Astrocyte (in vitro differentiated cells and primary cell): ENCODE data around the gene SCARF2. TPM values are rescaled to one million over a fixed set of nuclear protein-coding genes. Genes with fewer than 3 reads are reported as not detected.

Experiments used
- DNase-seq: peaks from one replicate; pipeline ENCODE4 v3.0.0-alpha.2; 2010; ENCODE audit warnings: low read depth
- FAIRE-seq: peaks from 2 replicates; lab custom pipeline; 2011; peaks lifted over from hg19 to GRCh38; lab: Jason Lieb, UNC
- H2AFZ ChIP-seq: 2 replicates; pipeline ENCODE4 v1.6.0; 2012; ENCODE audit warnings: low read depth, low read length, inconsistent platforms
- H3K27ac ChIP-seq: 2 replicates; pipeline ENCODE4 v1.5.1; 2011; ENCODE audit warnings: low read depth, low read length, inconsistent platforms
- H3K27me3 ChIP-seq: 2 replicates; pipeline ENCODE4 v1.6.0; 2011; ENCODE audit warnings: low read length, inconsistent platforms; ENCODE audit not compliant: insufficient read depth
- H3K36me3 ChIP-seq: 2 replicates; pipeline ENCODE4 v1.5.1; 2011; ENCODE audit warnings: low read length, inconsistent platforms; ENCODE audit not compliant: insufficient read depth
- H3K4me1 ChIP-seq: 2 replicates; pipeline ENCODE4 v1.5.1; 2011; ENCODE audit warnings: low read length, inconsistent platforms; ENCODE audit not compliant: insufficient read depth
- H3K4me2 ChIP-seq: 2 replicates; pipeline ENCODE4 v1.6.0; 2012; ENCODE audit warnings: low read length, inconsistent platforms
- H3K4me3 ChIP-seq: 2 replicates; pipeline ENCODE4 v1.5.1; 2011; ENCODE audit warnings: low read depth, mild to moderate bottlenecking, low read length, inconsistent platforms; ENCODE audit not compliant: insufficient read depth
- H3K79me2 ChIP-seq: 2 replicates; pipeline ENCODE4 v1.6.0; 2012; ENCODE audit warnings: mild to moderate bottlenecking, low read length, inconsistent platforms; ENCODE audit not compliant: insufficient read depth
- H3K9ac ChIP-seq: 2 replicates; pipeline ENCODE4 v1.6.0; 2012; ENCODE audit warnings: mild to moderate bottlenecking, low read length, inconsistent platforms
- H3K9me3 ChIP-seq: 2 replicates; pipeline ENCODE4 v1.5.1; 2012; ENCODE audit warnings: low read depth, mild to moderate bottlenecking, low read length, inconsistent platforms; ENCODE audit not compliant: insufficient read depth
- H4K20me1 ChIP-seq: 2 replicates; pipeline ENCODE4 v1.6.0; 2012; ENCODE audit warnings: low read length, inconsistent platforms; ENCODE audit not compliant: insufficient read depth
- H3K27ac Mint-ChIP-seq: one replicate; pipeline ENCODE4 v1.8.0; 2021; ENCODE audit warnings: mild to moderate bottlenecking, mixed read lengths; ENCODE audit not compliant: unreplicated experiment
- H3K27me3 Mint-ChIP-seq: one replicate; pipeline ENCODE4 v1.8.0; 2021; ENCODE audit warnings: low read depth, mixed read lengths; ENCODE audit not compliant: unreplicated experiment
- H3K36me3 Mint-ChIP-seq: one replicate; pipeline ENCODE4 v1.8.0; 2021; ENCODE audit warnings: low read depth, mixed read lengths; ENCODE audit not compliant: unreplicated experiment
- H3K4me1 Mint-ChIP-seq: one replicate; pipeline ENCODE4 v1.8.0; 2021; ENCODE audit warnings: low read depth, mixed read lengths; ENCODE audit not compliant: unreplicated experiment
- H3K4me3 Mint-ChIP-seq: one replicate; pipeline ENCODE4 v1.8.0; 2021; ENCODE audit warnings: mild to moderate bottlenecking, moderate library complexity, mixed read lengths; ENCODE audit not compliant: unreplicated experiment
- H3K9me3 Mint-ChIP-seq: one replicate; pipeline ENCODE4 v1.8.0; 2021; ENCODE audit warnings: mild to moderate bottlenecking, mixed read lengths; ENCODE audit not compliant: unreplicated experiment
- CTCF ChIP-seq: IDR thresholded peaks from 2 replicates; pipeline ENCODE4 v1.5.1; 2011; ENCODE audit warnings: low read depth, mild to moderate bottlenecking, inconsistent platforms, low read length, moderate library complexity; ENCODE audit not compliant: insufficient read depth
- EZH2 ChIP-seq: IDR thresholded peaks from 2 replicates; pipeline ENCODE4 v1.6.1; 2012; ENCODE audit warnings: mild to moderate bottlenecking, low read length, inconsistent platforms; ENCODE audit not compliant: insufficient read depth
- total RNA-seq: library from RNA; stranded (reverse); gene quantifications from 2 replicates; pipeline ENCODE4 v1.2.1, GENCODE V29; 2021

Gene SCARF2
- total RNA-seq, 1 donor from 2014 or later: 17.3 TPM

- FAIRE-seq: peak; percentile 45
Observed at GRCh38 chr22:20456064-20456721, 18.6 kb upstream of the SCARF2 start.

GRCh38 chr22:20455709-20456063 lies 18.1 kb upstream of the SCARF2 start:
- Histone ChIP-seq H3K4me2 (peak overlapping the region; percentile 10), H3K4me1 (peaks cover 4% of the 10 kb centered on the region), H3K4me3 (no peak overlapping the region), H3K36me3 (peaks cover 1% of the 10 kb centered on the region), H3K9ac (peak overlapping the region; percentile 15), H2AFZ (no peak overlapping the region), H3K27ac (no peak overlapping the region), H4K20me1 (peaks cover 3% of the 10 kb centered on the region), H3K27me3 (no peaks in the 10 kb centered on the region), H3K9me3 (no peaks in the 10 kb centered on the region), H3K79me2 (no peaks in the 10 kb centered on the region)
- Mint-ChIP-seq H3K4me1 (no peaks in the 10 kb centered on the region), H3K36me3 (peaks cover 18% of the 10 kb centered on the region), H3K9me3 (no peaks in the 10 kb centered on the region), H3K27me3 (peaks cover 2% of the 10 kb centered on the region), H3K27ac (no peak overlapping the region), H3K4me3 (no peak overlapping the region)
- FAIRE-seq: no peak
- DNase-seq: peak; percentile 22
- no peak for TF ChIP-seq EZH2
- no peak for TF ChIP-seq CTCF

More at GRCh38 chr22:20456064-20456721, 18.6 kb upstream of the SCARF2 start:
- Mint-ChIP-seq H3K27me3 (peaks cover 2% of the 10 kb centered on the region), H3K4me3 (no peak overlapping the region), H3K27ac (no peak overlapping the region), H3K36me3 (peaks cover 13% of the 10 kb centered on the region), H3K4me1 (no peaks in the 10 kb centered on the region), H3K9me3 (no peaks in the 10 kb centered on the region)
- no peak overlapping the region for H3K27ac ChIP-seq
- no peaks in the 10 kb centered on the region for H3K27me3 ChIP-seq
- peak overlapping the region; percentile 18 for H3K9ac ChIP-seq
- TF ChIP-seq CTCF (peak; percentile 92), EZH2 (no peak)
- DNase-seq: peak; percentile 73
- no peak overlapping the region for H3K4me3 ChIP-seq
- H3K4me2 ChIP-seq: peak overlapping the region; percentile 10
- H3K4me1 ChIP-seq: peaks cover 4% of the 10 kb centered on the region
- H3K9me3 ChIP-seq: no peaks in the 10 kb centered on the region
- peak overlapping the region; percentile 46 for H2AFZ ChIP-seq
- H4K20me1 ChIP-seq: peaks cover 3% of the 10 kb centered on the region
- H3K79me2 ChIP-seq: no peaks in the 10 kb centered on the region
- H3K36me3 ChIP-seq: no peaks in the 10 kb centered on the region

- no peaks in the 10 kb centered on the region for H3K79me2 ChIP-seq
- no peak for TF ChIP-seq EZH2
- TF ChIP-seq CTCF: no peak
- Mint-ChIP-seq H3K4me1 (no peaks in the 10 kb centered on the region), H3K27ac (no peak overlapping the region), H3K36me3 (peaks cover 20% of the 10 kb centered on the region), H3K27me3 (peaks cover 5% of the 10 kb centered on the region), H3K9me3 (no peaks in the 10 kb centered on the region), H3K4me3 (no peak overlapping the region)
- no peak overlapping the region for H3K9ac ChIP-seq
- FAIRE-seq (no peak), DNase-seq (no peak)
- no peaks in the 10 kb centered on the region for H3K27me3 ChIP-seq
- H3K9me3 ChIP-seq: no peaks in the 10 kb centered on the region
- peaks cover 3% of the 10 kb centered on the region for H3K36me3 ChIP-seq
- no peaks in the 10 kb centered on the region for H4K20me1 ChIP-seq
- no peak overlapping the region for H3K4me2 ChIP-seq
- peaks cover 4% of the 10 kb centered on the region for H3K4me1 ChIP-seq
- no peak overlapping the region for H3K4me3 ChIP-seq
- H2AFZ ChIP-seq: no peak overlapping the region
- no peak overlapping the region for H3K27ac ChIP-seq
Observed at GRCh38 chr22:20453222-20453621, 15.6 kb upstream of the SCARF2 start.
